ENCODE data around the gene BMAL1.

DNA sequence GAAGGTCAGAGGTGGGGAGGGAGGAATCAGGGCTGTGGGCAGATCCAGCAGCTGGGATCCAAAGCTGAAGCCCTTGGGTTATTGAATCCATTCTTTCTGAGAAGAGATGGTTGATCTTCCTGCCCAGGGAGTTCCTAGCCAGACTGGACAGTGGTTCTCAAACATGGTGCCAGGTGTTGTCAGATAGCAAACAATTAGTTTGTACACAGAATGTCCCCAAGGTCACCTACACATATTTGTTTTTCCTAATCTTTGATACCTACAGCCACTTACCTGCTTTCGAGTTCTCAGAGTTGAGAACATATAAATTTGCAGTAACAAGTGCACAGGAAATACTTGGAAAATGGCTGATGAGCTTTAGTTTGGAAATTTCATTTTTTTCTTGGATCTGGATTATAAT, 54.5 kb downstream of the BMAL1 start:
- TF ChIP-seq, protein P1, sequence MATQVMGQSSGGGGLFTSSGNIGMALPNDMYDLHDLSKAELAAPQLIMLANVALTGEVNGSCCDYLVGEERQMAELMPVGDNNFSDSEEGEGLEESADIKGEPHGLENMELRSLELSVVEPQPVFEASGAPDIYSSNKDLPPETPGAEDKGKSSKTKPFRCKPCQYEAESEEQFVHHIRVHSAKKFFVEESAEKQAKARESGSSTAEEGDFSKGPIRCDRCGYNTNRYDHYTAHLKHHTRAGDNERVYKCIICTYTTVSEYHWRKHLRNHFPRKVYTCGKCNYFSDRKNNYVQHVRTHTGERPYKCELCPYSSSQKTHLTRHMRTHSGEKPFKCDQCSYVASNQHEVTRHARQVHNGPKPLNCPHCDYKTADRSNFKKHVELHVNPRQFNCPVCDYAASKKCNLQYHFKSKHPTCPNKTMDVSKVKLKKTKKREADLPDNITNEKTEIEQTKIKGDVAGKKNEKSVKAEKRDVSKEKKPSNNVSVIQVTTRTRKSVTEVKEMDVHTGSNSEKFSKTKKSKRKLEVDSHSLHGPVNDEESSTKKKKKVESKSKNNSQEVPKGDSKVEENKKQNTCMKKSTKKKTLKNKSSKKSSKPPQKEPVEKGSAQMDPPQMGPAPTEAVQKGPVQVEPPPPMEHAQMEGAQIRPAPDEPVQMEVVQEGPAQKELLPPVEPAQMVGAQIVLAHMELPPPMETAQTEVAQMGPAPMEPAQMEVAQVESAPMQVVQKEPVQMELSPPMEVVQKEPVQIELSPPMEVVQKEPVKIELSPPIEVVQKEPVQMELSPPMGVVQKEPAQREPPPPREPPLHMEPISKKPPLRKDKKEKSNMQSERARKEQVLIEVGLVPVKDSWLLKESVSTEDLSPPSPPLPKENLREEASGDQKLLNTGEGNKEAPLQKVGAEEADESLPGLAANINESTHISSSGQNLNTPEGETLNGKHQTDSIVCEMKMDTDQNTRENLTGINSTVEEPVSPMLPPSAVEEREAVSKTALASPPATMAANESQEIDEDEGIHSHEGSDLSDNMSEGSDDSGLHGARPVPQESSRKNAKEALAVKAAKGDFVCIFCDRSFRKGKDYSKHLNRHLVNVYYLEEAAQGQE (IDR thresholded peaks at IDR 0.05; ENCODE audit: low read depth), result no peak
- no peak for TF ChIP-seq EP300 (IDR thresholded peaks at IDR 0.05; ENCODE audit: borderline replicate concordance)
